Nephron (organoid): ENCODE results near the gene GPR143.

Experiments used
- H3K27ac Mint-ChIP-seq, 3 experiments: 2 replicates each; pipeline ENCODE4 v1.8.0; 2020; ENCODE audit warnings: mixed read lengths in 3 of 3, mild to moderate bottlenecking in 2 of 3, moderate library complexity in 1 of 3
- H3K27me3 Mint-ChIP-seq: 2 replicates; pipeline ENCODE4 v1.8.0; 2021; ENCODE audit warnings: low read depth, mild to moderate bottlenecking, moderate library complexity, mixed read lengths
- H3K36me3 Mint-ChIP-seq: 2 replicates; pipeline ENCODE4 v1.8.0; 2020; ENCODE audit warnings: low read depth, mixed read lengths
- H3K4me1 Mint-ChIP-seq: 2 replicates; pipeline ENCODE4 v1.8.0; 2020; ENCODE audit warnings: mixed read lengths
- H3K4me3 Mint-ChIP-seq, 3 experiments: 2 replicates each; pipeline ENCODE4 v1.8.0; 2020; ENCODE audit warnings: mild to moderate bottlenecking in 3 of 3, mixed read lengths in 3 of 3, moderate library complexity in 2 of 3
- H3K9me3 Mint-ChIP-seq: 2 replicates; pipeline ENCODE4 v1.8.0; 2020; ENCODE audit warnings: mixed read lengths
- TF ChIP-seq, protein P1 (sequence below), 3 experiments: fragments of 200-600 bp; sonication (generic); IDR thresholded peaks; one replicate each; pipeline ENCODE4 v1.5.0; 2021; ENCODE audit warnings: antibody characterized with exemption in 3 of 3; ENCODE audit not compliant: unreplicated experiment in 3 of 3

The GPR143 gene

DNA sequence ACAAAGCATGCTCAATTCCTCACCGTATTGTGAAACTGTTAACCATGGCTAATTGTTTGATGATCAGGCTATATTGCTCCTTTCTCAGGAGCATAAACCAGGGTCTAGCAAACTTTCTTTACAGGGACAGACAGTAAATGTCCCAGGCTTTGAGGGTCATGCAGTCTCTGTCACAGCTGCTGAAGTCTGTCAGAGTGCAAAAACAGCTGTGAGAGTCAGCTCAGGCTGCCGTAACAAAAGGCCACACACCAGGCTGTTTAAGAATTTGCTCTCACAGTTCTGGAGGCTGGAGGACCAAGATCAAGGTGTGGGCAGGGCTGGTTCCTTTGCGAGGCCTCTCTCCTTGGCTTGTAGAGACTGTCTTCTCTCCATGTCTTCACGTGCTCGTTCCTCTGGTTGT lies 75.6 kb downstream of the GPR143 start:
- peaks cover 83% of the 10 kb centered on the region for H3K36me3 Mint-ChIP-seq
- H3K27me3 Mint-ChIP-seq: no peaks in the 10 kb centered on the region
- H3K4me3 Mint-ChIP-seq: no peak overlapping the region
- H3K9me3 Mint-ChIP-seq: peaks cover 12% of the 10 kb centered on the region
- H3K27ac Mint-ChIP-seq: no peak overlapping the region
- no peaks in the 10 kb centered on the region for H3K4me1 Mint-ChIP-seq
- TF ChIP-seq, protein P1, sequence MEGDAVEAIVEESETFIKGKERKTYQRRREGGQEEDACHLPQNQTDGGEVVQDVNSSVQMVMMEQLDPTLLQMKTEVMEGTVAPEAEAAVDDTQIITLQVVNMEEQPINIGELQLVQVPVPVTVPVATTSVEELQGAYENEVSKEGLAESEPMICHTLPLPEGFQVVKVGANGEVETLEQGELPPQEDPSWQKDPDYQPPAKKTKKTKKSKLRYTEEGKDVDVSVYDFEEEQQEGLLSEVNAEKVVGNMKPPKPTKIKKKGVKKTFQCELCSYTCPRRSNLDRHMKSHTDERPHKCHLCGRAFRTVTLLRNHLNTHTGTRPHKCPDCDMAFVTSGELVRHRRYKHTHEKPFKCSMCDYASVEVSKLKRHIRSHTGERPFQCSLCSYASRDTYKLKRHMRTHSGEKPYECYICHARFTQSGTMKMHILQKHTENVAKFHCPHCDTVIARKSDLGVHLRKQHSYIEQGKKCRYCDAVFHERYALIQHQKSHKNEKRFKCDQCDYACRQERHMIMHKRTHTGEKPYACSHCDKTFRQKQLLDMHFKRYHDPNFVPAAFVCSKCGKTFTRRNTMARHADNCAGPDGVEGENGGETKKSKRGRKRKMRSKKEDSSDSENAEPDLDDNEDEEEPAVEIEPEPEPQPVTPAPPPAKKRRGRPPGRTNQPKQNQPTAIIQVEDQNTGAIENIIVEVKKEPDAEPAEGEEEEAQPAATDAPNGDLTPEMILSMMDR (IDR thresholded peaks at IDR 0.05; ENCODE audit: unreplicated experiment in 3 of 3): no peak

DNA sequence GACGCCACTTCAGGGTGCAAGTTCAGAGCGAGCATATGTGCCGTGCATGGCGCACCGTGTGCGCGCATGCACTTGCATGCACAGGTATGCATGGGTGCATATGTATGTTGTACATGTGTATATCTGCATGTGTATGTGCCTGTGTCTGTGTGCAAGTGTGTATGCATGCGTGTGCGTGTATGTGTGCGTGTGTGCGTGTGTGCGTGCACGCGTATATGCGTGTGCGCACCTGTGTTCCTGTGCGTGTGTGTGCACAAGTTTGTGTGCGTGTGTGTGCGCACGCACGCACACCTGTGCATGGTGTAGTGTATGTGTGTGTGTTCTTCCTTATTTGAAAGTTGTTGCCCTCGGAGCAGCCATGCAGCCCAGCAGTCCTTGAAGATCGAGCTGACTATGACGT lies 76.8 kb downstream of the GPR143 start:
- no peaks in the 10 kb centered on the region for H3K27me3 Mint-ChIP-seq
- no peaks in the 10 kb centered on the region for H3K4me1 Mint-ChIP-seq
- TF ChIP-seq, protein P1 (IDR thresholded peaks at IDR 0.05; ENCODE audit: unreplicated experiment in 3 of 3): no peak
- H3K36me3 Mint-ChIP-seq: peaks cover 82% of the 10 kb centered on the region
- H3K9me3 Mint-ChIP-seq: peaks cover 9% of the 10 kb centered on the region
- H3K27ac Mint-ChIP-seq: no peak overlapping the region
- H3K4me3 Mint-ChIP-seq: no peak overlapping the region

GRCh38 chrX:9687899-9688298 lies 77.7 kb downstream of the GPR143 start:
- TF ChIP-seq, protein P1 (IDR thresholded peaks at IDR 0.05; ENCODE audit: unreplicated experiment in 3 of 3): no peak
- H3K27me3 Mint-ChIP-seq: no peaks in the 10 kb centered on the region
- peaks cover 6% of the 10 kb centered on the region for H3K9me3 Mint-ChIP-seq
- no peak overlapping the region for H3K4me3 Mint-ChIP-seq
- H3K27ac Mint-ChIP-seq: no peak overlapping the region
- H3K4me1 Mint-ChIP-seq: no peaks in the 10 kb centered on the region
- H3K36me3 Mint-ChIP-seq: peaks cover 79% of the 10 kb centered on the region

DNA sequence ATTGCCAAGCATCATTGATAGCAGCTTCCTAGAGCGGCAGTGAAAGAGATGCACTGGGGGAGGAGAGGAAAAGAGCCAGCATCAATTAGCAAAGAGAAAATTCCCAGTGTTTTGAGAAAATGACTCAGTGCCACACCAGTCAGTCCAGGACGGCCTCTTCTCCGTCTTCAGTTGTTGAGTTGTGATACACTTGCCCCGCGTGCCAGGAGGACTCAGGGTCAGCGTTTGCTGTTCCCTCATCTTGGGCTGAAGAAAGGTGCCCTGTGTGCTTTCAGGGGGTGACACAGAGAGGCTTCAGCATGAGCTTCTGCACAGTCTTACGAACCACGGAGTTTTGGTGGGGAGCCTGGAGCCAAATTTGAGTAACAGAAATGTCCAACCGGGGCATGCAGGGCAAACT lies 82.3 kb downstream of the GPR143 start:
- peaks cover 2% of the 10 kb centered on the region for H3K9me3 Mint-ChIP-seq
- peaks cover 6% of the 10 kb centered on the region for H3K4me1 Mint-ChIP-seq
- H3K4me3 Mint-ChIP-seq: no peak overlapping the region
- H3K27me3 Mint-ChIP-seq: peaks cover 3% of the 10 kb centered on the region
- peaks cover 71% of the 10 kb centered on the region for H3K36me3 Mint-ChIP-seq
- H3K27ac Mint-ChIP-seq: no peak overlapping the region
- TF ChIP-seq, protein P1 (IDR thresholded peaks at IDR 0.05; ENCODE audit: unreplicated experiment in 3 of 3): no peak

- Mint-ChIP-seq H3K36me3 (peaks cover 70% of the 10 kb centered on the region), H3K4me3 (no peak overlapping the region), H3K9me3 (peaks cover 4% of the 10 kb centered on the region), H3K27ac (no peak overlapping the region), H3K27me3 (peaks cover 3% of the 10 kb centered on the region), H3K4me1 (peaks cover 6% of the 10 kb centered on the region)
- TF ChIP-seq, protein P1 (IDR thresholded peaks at IDR 0.05; ENCODE audit: unreplicated experiment in 3 of 3): no peak
Measured at GRCh38 chrX:9682861-9683260, 82.8 kb downstream of the GPR143 start.

DNA sequence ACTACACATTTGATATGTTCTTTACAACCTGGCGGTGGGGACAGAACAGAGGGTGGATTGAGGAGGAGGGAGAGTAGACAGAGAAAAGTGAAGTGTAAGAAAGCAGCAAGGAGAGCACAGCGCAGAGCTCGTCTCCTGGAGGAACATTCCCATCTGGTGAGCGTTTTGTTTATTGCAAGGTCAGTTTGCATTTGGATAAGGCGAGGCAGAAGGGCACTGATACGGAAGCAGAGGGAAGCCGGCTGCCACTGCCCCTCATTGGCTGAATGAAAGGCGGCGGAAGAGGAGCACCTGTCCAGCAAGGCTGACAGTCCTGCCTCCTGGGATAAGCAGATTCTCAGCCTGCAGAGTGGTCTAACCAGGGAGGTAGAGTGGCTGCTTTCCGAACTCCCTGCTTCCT lies 83.2 kb downstream of the GPR143 start:
- peaks cover 70% of the 10 kb centered on the region for H3K36me3 Mint-ChIP-seq
- H3K27me3 Mint-ChIP-seq: peaks cover 3% of the 10 kb centered on the region
- TF ChIP-seq, protein P1 (IDR thresholded peaks at IDR 0.05; ENCODE audit: unreplicated experiment in 3 of 3): peak in 2 of 3 experiments; percentile 18 to 34
- H3K4me1 Mint-ChIP-seq: peaks cover 6% of the 10 kb centered on the region
- H3K9me3 Mint-ChIP-seq: peaks cover 8% of the 10 kb centered on the region
- H3K27ac Mint-ChIP-seq: peak overlapping the region in 1 of 3 experiments; percentile 5
- H3K4me3 Mint-ChIP-seq: no peak overlapping the region
